Chondrocyte (in vitro differentiated cells): ENCODE data around the gene SEC23B. TPM values are rescaled to one million over a fixed set of nuclear protein-coding genes. Genes with fewer than 3 reads are reported as not detected.
"Not testable (repeated sequence)": the region's sequence is repeated elsewhere in the genome, so short reads cannot be mapped to it uniquely, and the experiment has no call there.

Experiments
- DNase-seq: peaks from one replicate; pipeline ENCODE4 v3.0.0; 2021; ENCODE audit warnings: mixed read lengths, low spot score
- H3K27ac Mint-ChIP-seq: one replicate; pipeline ENCODE4 v1.8.0; 2021; ENCODE audit warnings: mild to moderate bottlenecking, moderate library complexity, mixed read lengths; ENCODE audit not compliant: unreplicated experiment
- H3K27me3 Mint-ChIP-seq: 2 replicates; pipeline ENCODE4 v1.8.0; 2021; ENCODE audit warnings: low read depth, mixed read lengths
- H3K36me3 Mint-ChIP-seq: 2 replicates; pipeline ENCODE4 v1.8.0; 2021; ENCODE audit warnings: low read depth, mixed read lengths
- H3K4me1 Mint-ChIP-seq: 2 replicates; pipeline ENCODE4 v1.8.0; 2021; ENCODE audit warnings: low read depth, mild to moderate bottlenecking, mixed read lengths
- H3K4me3 Mint-ChIP-seq: one replicate; pipeline ENCODE4 v1.8.0; 2021; ENCODE audit warnings: mild to moderate bottlenecking, moderate library complexity, mixed read lengths; ENCODE audit not compliant: unreplicated experiment
- H3K9me3 Mint-ChIP-seq: 2 replicates; pipeline ENCODE4 v1.8.0; 2021; ENCODE audit warnings: low read depth, mixed read lengths
- total RNA-seq: library from RNA; stranded (reverse); gene quantifications from 3 replicates; pipeline ENCODE4 v1.2.1, GENCODE V29; 2021
- TF ChIP-seq, protein P1 (sequence below): fragments of 200-600 bp; sonication (generic); IDR thresholded peaks from 2 replicates; pipeline ENCODE4 v1.5.0; 2021; ENCODE audit warnings: antibody characterized with exemption, mild to moderate bottlenecking, moderate library complexity

Gene SEC23B
- total RNA-seq, 1 donor from 2014 or later, result 38.9 TPM

DNA sequence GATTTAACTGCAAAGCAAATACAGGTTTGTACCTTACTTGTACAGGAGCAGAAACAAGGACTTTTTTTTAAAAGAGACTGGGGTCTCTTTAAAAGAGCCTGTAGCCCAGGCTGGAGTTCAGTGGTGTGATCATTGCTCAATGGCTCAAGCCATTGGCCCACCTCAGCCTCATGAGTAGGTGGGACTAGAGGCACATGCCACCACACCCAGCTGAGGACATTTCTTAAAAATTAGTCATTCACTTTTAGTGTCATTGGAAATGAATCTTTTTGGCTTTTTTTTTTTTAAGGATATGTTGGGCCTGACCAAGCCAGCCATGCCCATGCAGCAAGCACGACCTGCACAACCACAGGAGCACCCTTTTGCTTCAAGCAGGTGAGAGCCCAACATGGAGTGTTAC, 16.9 kb downstream of the SEC23B start:
- TF ChIP-seq, protein P1, sequence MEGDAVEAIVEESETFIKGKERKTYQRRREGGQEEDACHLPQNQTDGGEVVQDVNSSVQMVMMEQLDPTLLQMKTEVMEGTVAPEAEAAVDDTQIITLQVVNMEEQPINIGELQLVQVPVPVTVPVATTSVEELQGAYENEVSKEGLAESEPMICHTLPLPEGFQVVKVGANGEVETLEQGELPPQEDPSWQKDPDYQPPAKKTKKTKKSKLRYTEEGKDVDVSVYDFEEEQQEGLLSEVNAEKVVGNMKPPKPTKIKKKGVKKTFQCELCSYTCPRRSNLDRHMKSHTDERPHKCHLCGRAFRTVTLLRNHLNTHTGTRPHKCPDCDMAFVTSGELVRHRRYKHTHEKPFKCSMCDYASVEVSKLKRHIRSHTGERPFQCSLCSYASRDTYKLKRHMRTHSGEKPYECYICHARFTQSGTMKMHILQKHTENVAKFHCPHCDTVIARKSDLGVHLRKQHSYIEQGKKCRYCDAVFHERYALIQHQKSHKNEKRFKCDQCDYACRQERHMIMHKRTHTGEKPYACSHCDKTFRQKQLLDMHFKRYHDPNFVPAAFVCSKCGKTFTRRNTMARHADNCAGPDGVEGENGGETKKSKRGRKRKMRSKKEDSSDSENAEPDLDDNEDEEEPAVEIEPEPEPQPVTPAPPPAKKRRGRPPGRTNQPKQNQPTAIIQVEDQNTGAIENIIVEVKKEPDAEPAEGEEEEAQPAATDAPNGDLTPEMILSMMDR, result no peak
- Mint-ChIP-seq H3K4me1 (peaks cover 7% of the 10 kb centered on the region), H3K36me3 (peaks cover 33% of the 10 kb centered on the region), H3K27me3 (no peaks in the 10 kb centered on the region), H3K27ac (no peak overlapping the region), H3K4me3 (no peak overlapping the region), H3K9me3 (no peaks in the 10 kb centered on the region)
- DNase-seq, result no peak

DNA sequence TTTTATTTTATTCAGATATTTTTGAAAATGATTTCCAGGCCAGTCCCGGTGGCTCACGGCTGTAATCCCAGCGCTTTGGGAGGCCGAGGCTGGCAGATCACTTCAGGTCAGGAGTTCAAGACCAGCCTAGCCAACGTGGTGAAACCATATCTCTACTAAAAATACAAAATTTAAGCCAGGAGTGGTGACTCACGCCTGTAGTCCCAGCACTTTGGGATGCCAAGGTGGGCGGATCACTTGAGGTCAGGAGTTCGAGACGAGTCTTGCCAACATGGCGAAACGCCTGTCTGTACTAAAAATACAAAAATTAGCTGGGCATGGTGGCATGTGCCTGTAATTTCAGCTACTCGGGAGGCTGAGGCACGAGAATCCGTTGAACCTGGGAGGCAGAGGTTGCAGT, 19.0 kb downstream of the SEC23B start:
- H3K27me3 Mint-ChIP-seq, H3K9me3 Mint-ChIP-seq, H3K4me3 Mint-ChIP-seq, H3K27ac Mint-ChIP-seq, H3K4me1 Mint-ChIP-seq, DNase-seq: not testable (repeated sequence)
- peaks cover 45% of the 10 kb centered on the region for H3K36me3 Mint-ChIP-seq

DNA sequence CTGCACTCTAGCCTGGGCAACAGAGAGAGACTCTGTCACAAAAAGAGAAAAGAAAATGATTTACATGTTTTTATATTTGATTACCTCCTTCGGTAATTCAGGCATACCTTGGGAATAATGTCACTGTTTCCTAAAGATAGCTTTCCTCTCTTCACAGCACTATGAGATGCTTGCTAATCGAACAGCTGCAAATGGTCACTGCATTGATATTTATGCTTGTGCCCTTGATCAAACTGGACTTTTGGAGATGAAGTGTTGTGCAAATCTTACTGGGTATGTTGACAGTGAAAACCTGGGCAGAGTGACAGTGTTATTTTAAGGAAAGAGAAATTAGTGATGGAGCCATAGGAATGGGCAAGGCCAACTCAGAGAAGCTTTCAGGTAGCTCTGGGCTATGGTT, 19.6 kb downstream of the SEC23B start:
- Mint-ChIP-seq H3K36me3 (peaks cover 50% of the 10 kb centered on the region), H3K27me3 (no peaks in the 10 kb centered on the region), H3K4me3 (no peak overlapping the region), H3K27ac (no peak overlapping the region), H3K4me1 (peaks cover 7% of the 10 kb centered on the region), H3K9me3 (no peaks in the 10 kb centered on the region)
- TF ChIP-seq, protein P1, result no peak
- DNase-seq, result no peak

DNA sequence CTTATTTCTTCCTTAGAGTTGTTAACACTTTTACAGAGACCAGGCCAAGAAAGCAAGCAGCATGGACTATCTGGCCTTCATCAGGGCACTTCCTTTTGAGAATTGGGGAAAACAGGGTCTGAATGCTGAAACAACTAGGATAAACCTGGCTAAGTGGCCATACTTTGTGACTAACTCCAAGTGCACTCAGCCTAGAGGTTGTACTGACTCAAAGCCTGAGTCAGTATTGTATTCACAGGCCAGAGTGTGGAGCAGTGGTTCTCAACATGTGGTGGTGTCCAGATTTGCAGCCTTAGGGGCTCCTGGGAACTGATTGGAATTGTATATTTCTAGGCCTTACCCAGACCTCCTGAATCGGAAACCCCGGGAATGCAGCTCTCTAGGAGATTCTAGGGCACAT, 20.1 kb downstream of the SEC23B start:
- TF ChIP-seq, protein P1, result no peak
- Mint-ChIP-seq H3K36me3 (peaks cover 55% of the 10 kb centered on the region), H3K27me3 (no peaks in the 10 kb centered on the region), H3K27ac (no peak overlapping the region), H3K9me3 (no peaks in the 10 kb centered on the region), H3K4me1 (peaks cover 7% of the 10 kb centered on the region), H3K4me3 (no peak overlapping the region)
- DNase-seq, result no peak

DNA sequence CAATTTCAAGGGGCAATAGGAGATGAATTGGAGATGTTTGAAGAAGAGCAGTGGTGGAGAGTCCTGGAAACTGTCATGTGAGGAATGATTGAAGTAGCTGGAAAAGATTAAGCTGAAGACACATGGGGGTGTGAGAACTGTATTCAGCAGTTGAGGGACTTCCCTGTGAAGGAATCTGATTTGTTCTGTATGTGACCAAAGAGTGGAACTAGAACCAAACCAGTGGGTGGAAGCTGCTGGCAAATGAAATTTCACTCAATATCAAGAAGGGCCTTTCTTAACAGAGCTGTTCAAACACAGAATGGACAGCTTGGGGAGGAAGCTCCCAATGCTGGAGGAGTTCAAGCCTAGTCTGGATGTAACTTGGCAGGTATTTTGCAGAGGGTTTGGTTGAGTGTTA, 21.3 kb downstream of the SEC23B start:
- Mint-ChIP-seq H3K27me3 (no peaks in the 10 kb centered on the region), H3K9me3 (no peaks in the 10 kb centered on the region), H3K36me3 (peaks cover 55% of the 10 kb centered on the region), H3K27ac (no peak overlapping the region), H3K4me1 (peaks cover 11% of the 10 kb centered on the region), H3K4me3 (no peak overlapping the region)
- no peak for DNase-seq
- TF ChIP-seq, protein P1, result no peak

DNA sequence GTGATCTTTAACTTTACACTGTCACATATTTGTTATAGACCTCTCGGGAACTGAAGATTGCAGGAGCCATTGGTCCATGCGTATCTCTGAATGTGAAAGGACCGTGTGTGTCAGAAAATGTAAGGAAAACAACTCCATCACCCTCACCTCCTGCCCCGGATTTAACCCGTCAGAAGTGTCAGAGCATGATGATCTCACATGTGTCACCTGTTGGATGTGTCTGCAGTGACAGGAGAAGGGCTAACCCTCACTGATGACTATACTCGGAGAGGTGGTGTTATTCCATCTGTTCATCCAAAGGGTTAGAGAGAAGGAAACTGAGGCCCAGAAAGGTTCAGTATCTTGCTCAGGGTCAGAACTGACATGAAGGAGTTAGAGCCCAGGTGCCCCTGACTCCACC, 24.9 kb downstream of the SEC23B start:
- peaks cover 4% of the 10 kb centered on the region for H3K4me1 Mint-ChIP-seq
- TF ChIP-seq, protein P1, result no peak
- H3K9me3 Mint-ChIP-seq, result peaks cover 4% of the 10 kb centered on the region
- H3K27me3 Mint-ChIP-seq, result no peaks in the 10 kb centered on the region
- DNase-seq, result no peak
- H3K36me3 Mint-ChIP-seq, result peaks cover 46% of the 10 kb centered on the region
- no peak overlapping the region for H3K4me3 Mint-ChIP-seq
- H3K27ac Mint-ChIP-seq, result no peak overlapping the region
